HG02610 (cell line): ENCODE results near the gene ACSM5.
"Not testable (repeated sequence)": the region's sequence is repeated elsewhere in the genome, so short reads cannot be mapped to it uniquely, and the experiment has no call there.

Source experiments
- ATAC-seq: cut with Tn5 transposase; IDR thresholded peaks from one replicate; pipeline ENCODE4 v1.9.1; 2021; ENCODE audit warnings: mild to moderate bottlenecking, moderate library complexity; ENCODE audit not compliant: unreplicated experiment

The ACSM5 gene

GRCh38 chr16:20446652-20447393, 37.5 kb downstream of the ACSM5 start:
- not testable (repeated sequence) for ATAC-seq

GRCh38 chr16:20451364-20451763, 42.0 kb downstream of the ACSM5 start, which contains the start of gene ACSM2A:
Gene ACSM2A (plus strand): TSS chr16:20451521. CDS start chr16:20460115, 8,594 bp downstream.
- not testable (repeated sequence) for ATAC-seq

GRCh38 chr16:20453633-20454032, 44.3 kb downstream of the ACSM5 start:
- ATAC-seq, result not testable (repeated sequence)

DNA sequence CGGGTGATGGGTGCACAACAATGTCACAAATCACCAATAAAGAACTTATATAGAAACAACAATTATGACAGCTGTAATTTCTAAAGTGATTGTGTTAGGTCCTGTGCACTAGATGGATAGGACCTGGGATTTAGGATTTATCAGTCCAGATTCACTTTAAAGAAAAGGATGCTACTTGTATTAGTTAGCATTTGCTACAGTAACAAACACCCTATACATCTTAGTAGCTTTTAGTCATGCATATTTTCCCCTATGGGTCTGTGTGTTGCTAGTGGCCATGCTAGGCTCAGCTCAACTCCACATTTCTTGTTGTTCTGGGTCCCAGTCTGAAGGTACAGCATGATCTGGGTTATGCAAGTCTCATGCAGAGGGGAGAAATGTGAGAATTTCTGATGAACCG, 49.9 kb downstream of the ACSM5 start:
- not testable (repeated sequence) for ATAC-seq

DNA sequence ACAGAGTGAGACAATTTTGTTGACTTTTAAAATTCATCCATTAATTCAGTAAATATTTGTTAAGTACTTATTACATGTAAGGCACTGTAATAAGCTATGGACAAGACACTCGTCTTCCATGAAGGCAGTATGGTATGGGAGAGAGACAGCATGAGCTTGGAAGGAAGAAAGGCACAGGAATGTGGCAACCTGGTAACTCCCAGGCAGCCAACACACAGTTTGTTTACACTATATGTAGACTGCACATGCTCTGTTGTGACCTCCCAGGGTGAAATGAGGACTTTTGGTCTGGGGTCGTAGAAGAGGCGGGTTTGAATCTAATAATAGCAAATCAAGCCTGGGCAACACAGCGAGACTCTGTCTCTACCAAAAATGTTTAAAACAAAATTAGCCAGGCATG, 51.0 kb downstream of the ACSM5 start:
- ATAC-seq, result not testable (repeated sequence)

GRCh38 chr16:20468954-20469353, 59.6 kb downstream of the ACSM5 start:
- ATAC-seq, result not testable (repeated sequence)

DNA sequence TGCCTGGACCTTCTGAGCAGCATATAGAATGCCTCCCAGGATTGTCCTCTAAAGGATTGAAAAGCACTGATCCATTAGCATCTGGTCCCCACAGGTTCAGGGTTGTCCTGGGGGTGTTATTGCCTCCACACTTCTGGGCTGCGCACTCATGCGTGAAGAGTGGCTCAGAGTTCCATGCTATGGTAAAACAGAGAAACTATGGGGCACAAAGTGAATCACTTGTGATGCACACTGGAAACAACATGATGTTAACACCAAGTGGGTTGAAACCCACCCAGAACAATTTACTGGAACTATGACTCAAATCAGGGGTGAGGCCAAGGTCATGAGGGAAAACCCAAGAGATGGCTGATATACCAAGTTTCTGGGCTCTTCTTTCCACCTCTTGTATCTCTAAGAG, 60.6 kb downstream of the ACSM5 start:
- not testable (repeated sequence) for ATAC-seq

GRCh38 chr16:20470732-20471131, 61.4 kb downstream of the ACSM5 start:
- not testable (repeated sequence) for ATAC-seq

DNA sequence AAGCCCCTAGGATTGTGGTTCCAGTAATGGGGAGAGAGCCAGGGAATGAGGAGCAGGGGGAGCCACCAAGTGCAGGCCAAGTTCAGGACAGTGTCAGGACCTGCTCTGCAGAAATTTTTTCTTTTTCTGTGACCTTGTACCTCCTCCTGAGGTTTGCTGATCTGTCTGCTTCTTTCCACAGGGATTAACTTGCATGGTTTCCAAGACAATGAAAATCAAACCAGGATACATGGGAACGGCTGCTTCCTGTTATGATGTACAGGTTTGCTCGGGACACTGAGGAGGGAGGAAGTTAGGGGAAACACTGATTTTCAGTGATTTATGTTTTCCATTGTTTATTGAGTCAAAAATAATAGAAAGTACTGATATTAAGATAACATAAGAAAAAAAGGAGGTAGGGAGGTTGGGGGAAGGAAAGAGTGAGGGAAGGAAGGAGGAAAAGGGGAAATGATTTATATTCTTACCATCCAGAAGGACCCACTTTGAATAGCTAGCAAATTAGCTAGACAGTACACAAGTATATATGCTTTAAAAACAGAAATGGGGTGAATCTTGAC, 67.9 kb downstream of the ACSM5 start:
- ATAC-seq, result not testable (repeated sequence)

- ATAC-seq, result not testable (repeated sequence)
These were observed 74.7 kb downstream of the ACSM5 start for GRCh38 chr16:20483989-20484388.

DNA sequence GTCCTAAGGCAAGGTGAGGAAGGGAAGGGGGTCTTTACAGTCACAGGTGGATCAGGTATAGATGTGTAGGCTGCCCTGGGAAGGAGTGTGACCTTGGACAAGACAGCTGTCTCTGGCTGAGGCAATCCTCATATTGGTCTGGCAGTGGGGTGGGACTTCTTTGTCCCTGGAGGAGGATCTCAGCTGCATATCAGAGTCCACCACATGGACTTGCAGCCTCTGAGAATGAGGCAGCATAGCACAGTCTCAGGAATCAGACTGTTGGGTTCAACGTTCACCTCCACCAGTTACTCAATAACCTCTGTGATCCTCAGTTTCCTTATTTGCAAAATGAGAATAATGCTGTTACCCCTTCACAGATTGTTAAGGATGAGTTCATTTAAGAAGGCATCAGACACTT, 75.4 kb downstream of the ACSM5 start:
- no peak for ATAC-seq

GRCh38 chr16:20485408-20485807, 76.1 kb downstream of the ACSM5 start:
- no peak for ATAC-seq
